NCI-H1417 (cell line): Measurements from ENCODE around the gene PLCB3.

Source experiments
- DNase-seq, 3 experiments: peaks; one replicate each; lab custom pipeline; 2025; lab: John Stamatoyannopoulos, UW

The PLCB3 gene

GRCh38 chr11:64266339-64266738 lies 15.0 kb downstream of the PLCB3 start:
- no peak for DNase-seq

GRCh38 chr11:64267207-64267945 lies 16.0 kb downstream of the PLCB3 start:
- DNase-seq = peak in 2 of 3 experiments; percentile 27 to 55

- peak in 1 of 3 experiments; percentile 31 for DNase-seq
Observed at GRCh38 chr11:64268025-64268892, 16.9 kb downstream of the PLCB3 start.

- DNase-seq = peak in 1 of 3 experiments; percentile 63
Observed at GRCh38 chr11:64268893-64269539, 17.7 kb downstream of the PLCB3 start.

- peak; percentile 99 to 100 (median 100) for DNase-seq
Observed at GRCh38 chr11:64269540-64270220, 18.4 kb downstream of the PLCB3 start.

GRCh38 chr11:64275031-64275800 lies 23.9 kb downstream of the PLCB3 start:
- DNase-seq = peak in 1 of 3 experiments; percentile 6

GRCh38 chr11:64275841-64276240 lies 24.5 kb downstream of the PLCB3 start:
- no peak for DNase-seq

- no peak for DNase-seq
Observed at GRCh38 chr11:64276653-64277431, 25.5 kb downstream of the PLCB3 start.

- no peak for DNase-seq
Observed at GRCh38 chr11:64278576-64279190, 27.4 kb downstream of the PLCB3 start.

GRCh38 chr11:64281957-64282770 lies 30.8 kb downstream of the PLCB3 start:
- DNase-seq = no peak

GRCh38 chr11:64283092-64283491 lies 31.8 kb downstream of the PLCB3 start:
- DNase-seq = no peak

GRCh38 chr11:64284048-64284961 lies 33.0 kb downstream of the PLCB3 start, which contains the start of gene BAD:
TSS of gene BAD (minus strand) at chr11:64284665. CDS start at chr11:64284368, 297 bp downstream.
- peak; percentile 94 to 96 (median 94) for DNase-seq

GRCh38 chr11:64284962-64285884 lies 33.9 kb downstream of the PLCB3 start, which contains the start of gene GPR137:
TSS of gene GPR137 (plus strand) at chr11:64285848. CDS start at chr11:64286525, 677 bp downstream.
- DNase-seq = peak; percentile 86 to 95 (median 93)

- peak in 2 of 3 experiments; percentile 62 to 74 for DNase-seq
Observed at GRCh38 chr11:64285885-64286800, 34.8 kb downstream of the PLCB3 start.

GRCh38 chr11:64286801-64287159 lies 35.5 kb downstream of the PLCB3 start:
- DNase-seq = no peak
